ENCODE data around the gene FRMD4A. TPM values are rescaled to one million over a fixed set of nuclear protein-coding genes. Genes with fewer than 3 reads are reported as not detected.

The FRMD4A gene
- total RNA-seq, 2 donors from 2014 or later: 22.3 to 22.4 TPM

DNA sequence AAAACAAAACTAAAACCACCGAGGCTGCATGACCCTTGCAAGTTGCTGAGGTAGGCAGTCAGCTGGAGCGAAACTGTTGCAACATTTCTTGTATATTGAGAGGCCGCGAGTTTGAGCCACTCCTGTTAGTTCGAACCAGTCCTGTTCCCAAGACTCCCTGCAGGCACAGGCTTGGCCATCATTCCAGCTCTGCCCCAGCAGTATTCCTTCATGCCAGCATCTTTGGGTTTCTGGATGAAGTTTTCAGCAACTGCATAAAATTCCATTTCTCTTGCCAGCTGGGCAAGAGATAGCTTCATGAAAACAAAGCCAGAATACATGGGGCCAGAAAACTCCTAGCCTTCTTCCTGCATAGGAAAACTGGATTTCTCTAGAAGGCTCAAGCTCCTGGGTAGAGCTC lies 207.6 kb downstream of the FRMD4A start:
- H3K4me3 Mint-ChIP-seq: no peak overlapping the region
- no peak overlapping the region for H3K27ac Mint-ChIP-seq
- H3K9me3 Mint-ChIP-seq: no peaks in the 10 kb centered on the region
- H3K4me3 ChIP-seq (ENCODE audit: low read length): no peak overlapping the region
- no peaks in the 10 kb centered on the region for H3K27me3 ChIP-seq (ENCODE audit: control insufficient read depth, insufficient read depth, low read length, poor library complexity, severe bottlenecking)
- 94 to 96% methylated on average over 5 of the region's 5 CpGs for WGBS, 2 experiments (ENCODE audit: insufficient coverage in 1 of 2, insufficient read length in 1 of 2)
- no peak overlapping the region for H3K9ac ChIP-seq (ENCODE audit: extremely low read depth, low read length, poor library complexity, severe bottlenecking)
- H3K4me1 Mint-ChIP-seq: no peaks in the 10 kb centered on the region
- no peak overlapping the region for H3K27ac ChIP-seq (ENCODE audit: low read depth, low read length)
- TF ChIP-seq, protein P1, sequence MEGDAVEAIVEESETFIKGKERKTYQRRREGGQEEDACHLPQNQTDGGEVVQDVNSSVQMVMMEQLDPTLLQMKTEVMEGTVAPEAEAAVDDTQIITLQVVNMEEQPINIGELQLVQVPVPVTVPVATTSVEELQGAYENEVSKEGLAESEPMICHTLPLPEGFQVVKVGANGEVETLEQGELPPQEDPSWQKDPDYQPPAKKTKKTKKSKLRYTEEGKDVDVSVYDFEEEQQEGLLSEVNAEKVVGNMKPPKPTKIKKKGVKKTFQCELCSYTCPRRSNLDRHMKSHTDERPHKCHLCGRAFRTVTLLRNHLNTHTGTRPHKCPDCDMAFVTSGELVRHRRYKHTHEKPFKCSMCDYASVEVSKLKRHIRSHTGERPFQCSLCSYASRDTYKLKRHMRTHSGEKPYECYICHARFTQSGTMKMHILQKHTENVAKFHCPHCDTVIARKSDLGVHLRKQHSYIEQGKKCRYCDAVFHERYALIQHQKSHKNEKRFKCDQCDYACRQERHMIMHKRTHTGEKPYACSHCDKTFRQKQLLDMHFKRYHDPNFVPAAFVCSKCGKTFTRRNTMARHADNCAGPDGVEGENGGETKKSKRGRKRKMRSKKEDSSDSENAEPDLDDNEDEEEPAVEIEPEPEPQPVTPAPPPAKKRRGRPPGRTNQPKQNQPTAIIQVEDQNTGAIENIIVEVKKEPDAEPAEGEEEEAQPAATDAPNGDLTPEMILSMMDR (conservative IDR thresholded peaks at IDR 0.05): no peak
- no peaks in the 10 kb centered on the region for H3K4me1 ChIP-seq (ENCODE audit: control insufficient read depth, insufficient read depth, low read length)
- H3K36me3 Mint-ChIP-seq (ENCODE audit: low read depth): no peaks in the 10 kb centered on the region
- no peak for DNase-seq
- H3K36me3 ChIP-seq (ENCODE audit: control insufficient read depth, insufficient read depth, low read length): no peaks in the 10 kb centered on the region
- H3K9me3 ChIP-seq (ENCODE audit: control insufficient read depth, low read length): no peaks in the 10 kb centered on the region
- no peaks in the 10 kb centered on the region for H3K27me3 Mint-ChIP-seq (ENCODE audit: insufficient read depth)

DNA sequence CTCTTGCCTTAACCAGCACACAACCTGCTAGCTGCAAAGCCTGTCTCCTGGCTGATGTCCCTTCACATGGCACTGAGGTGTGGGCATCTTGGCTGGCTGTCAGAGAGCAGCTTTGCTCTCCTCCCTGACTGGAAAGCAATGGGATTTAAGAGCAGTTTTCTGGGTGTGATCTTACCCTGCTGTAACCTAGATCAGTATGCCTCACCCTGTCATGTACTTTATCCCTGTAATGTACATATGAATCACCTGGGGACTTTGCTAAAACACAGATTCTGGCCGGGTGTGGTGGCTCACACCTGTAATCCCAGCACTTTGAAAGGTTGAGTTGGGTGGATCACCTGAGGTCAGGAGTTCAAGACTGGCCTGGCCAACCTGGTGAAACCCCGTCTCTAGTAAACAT lies 209.9 kb downstream of the FRMD4A start:
- H3K4me1 ChIP-seq (ENCODE audit: control insufficient read depth, insufficient read depth, low read length): no peaks in the 10 kb centered on the region
- H3K36me3 Mint-ChIP-seq (ENCODE audit: low read depth): no peaks in the 10 kb centered on the region
- H3K9me3 Mint-ChIP-seq: no peaks in the 10 kb centered on the region
- no peak overlapping the region for H3K27ac Mint-ChIP-seq
- no peak for DNase-seq
- WGBS, 2 experiments (ENCODE audit: insufficient coverage in 1 of 2, insufficient read length in 1 of 2): 87 to 89% methylated on average over 2 of the region's 2 CpGs
- H3K27me3 ChIP-seq (ENCODE audit: control insufficient read depth, insufficient read depth, low read length, poor library complexity, severe bottlenecking): no peaks in the 10 kb centered on the region
- H3K27ac ChIP-seq (ENCODE audit: low read depth, low read length): no peak overlapping the region
- no peaks in the 10 kb centered on the region for H3K4me1 Mint-ChIP-seq
- no peak overlapping the region for H3K4me3 Mint-ChIP-seq
- no peaks in the 10 kb centered on the region for H3K36me3 ChIP-seq (ENCODE audit: control insufficient read depth, insufficient read depth, low read length)
- no peaks in the 10 kb centered on the region for H3K9me3 ChIP-seq (ENCODE audit: control insufficient read depth, low read length)
- no peaks in the 10 kb centered on the region for H3K27me3 Mint-ChIP-seq (ENCODE audit: insufficient read depth)
- no peak overlapping the region for H3K9ac ChIP-seq (ENCODE audit: extremely low read depth, low read length, poor library complexity, severe bottlenecking)
- TF ChIP-seq, protein P1 (conservative IDR thresholded peaks at IDR 0.05): no peak
- H3K4me3 ChIP-seq (ENCODE audit: low read length): no peak overlapping the region

DNA sequence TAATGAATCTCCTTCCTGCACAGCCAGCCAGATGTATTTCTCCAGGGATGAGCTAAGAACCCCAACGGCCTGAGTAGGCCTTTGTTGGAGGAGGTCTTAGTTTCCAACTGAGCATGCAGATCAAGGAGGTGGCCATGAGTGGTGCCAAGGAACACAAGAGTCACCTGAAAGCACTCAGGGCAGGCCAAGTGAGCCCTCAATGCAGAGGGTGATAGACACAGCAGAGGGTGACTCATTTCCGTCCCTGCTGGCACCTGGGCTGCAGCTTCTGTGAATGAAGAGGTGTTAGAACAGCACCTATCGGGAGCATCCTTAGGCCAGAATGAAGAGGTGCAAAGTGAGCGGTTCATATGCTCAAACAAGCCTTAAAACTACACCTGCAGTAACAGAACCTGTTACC lies 211.8 kb downstream of the FRMD4A start:
- no peak overlapping the region for H3K4me3 ChIP-seq (ENCODE audit: low read length)
- no peaks in the 10 kb centered on the region for H3K27me3 ChIP-seq (ENCODE audit: control insufficient read depth, insufficient read depth, low read length, poor library complexity, severe bottlenecking)
- H3K36me3 Mint-ChIP-seq (ENCODE audit: low read depth): no peaks in the 10 kb centered on the region
- TF ChIP-seq, protein P1 (conservative IDR thresholded peaks at IDR 0.05): no peak
- H3K9me3 ChIP-seq (ENCODE audit: control insufficient read depth, low read length): no peaks in the 10 kb centered on the region
- H3K4me1 ChIP-seq (ENCODE audit: control insufficient read depth, insufficient read depth, low read length): no peaks in the 10 kb centered on the region
- H3K9ac ChIP-seq (ENCODE audit: extremely low read depth, low read length, poor library complexity, severe bottlenecking): no peak overlapping the region
- no peak overlapping the region for H3K27ac ChIP-seq (ENCODE audit: low read depth, low read length)
- H3K4me3 Mint-ChIP-seq: no peak overlapping the region
- 89 to 100% methylated on average over 1 to 4 of the region's 4 CpGs for WGBS, 2 experiments (ENCODE audit: insufficient coverage in 1 of 2, insufficient read length in 1 of 2)
- H3K4me1 Mint-ChIP-seq: no peaks in the 10 kb centered on the region
- H3K27ac Mint-ChIP-seq: no peak overlapping the region
- no peaks in the 10 kb centered on the region for H3K36me3 ChIP-seq (ENCODE audit: control insufficient read depth, insufficient read depth, low read length)
- no peaks in the 10 kb centered on the region for H3K27me3 Mint-ChIP-seq (ENCODE audit: insufficient read depth)
- DNase-seq: peak; percentile 56
- no peaks in the 10 kb centered on the region for H3K9me3 Mint-ChIP-seq

All from endodermal cell (in vitro differentiated cells).